HG03159 (cell line): ENCODE measurements around the gene SLC5A2.
A peak's percentile ranks its signal among the peaks of the same experiment; 100 is the strongest.

Source experiments
- ATAC-seq: cut with Tn5 transposase; IDR thresholded peaks from one replicate; pipeline ENCODE4 v1.9.1; 2021; ENCODE audit warnings: mild to moderate bottlenecking, moderate library complexity; ENCODE audit not compliant: unreplicated experiment

Gene SLC5A2

GRCh38 chr16:31459687-31460581, 23.0 kb upstream of the SLC5A2 start:
- peak; percentile 67 for ATAC-seq

- ATAC-seq = no peak
These were observed 22.3 kb upstream of the SLC5A2 start for GRCh38 chr16:31460582-31461002.

GRCh38 chr16:31461201-31461920, 21.6 kb upstream of the SLC5A2 start:
- ATAC-seq = no peak

- ATAC-seq = no peak
These were observed 20.8 kb upstream of the SLC5A2 start for GRCh38 chr16:31461921-31462804.

GRCh38 chr16:31464348-31464769, 18.6 kb upstream of the SLC5A2 start:
- no peak for ATAC-seq

GRCh38 chr16:31464781-31465260, 18.1 kb upstream of the SLC5A2 start:
- no peak for ATAC-seq

GRCh38 chr16:31465788-31466370, 17.0 kb upstream of the SLC5A2 start:
- ATAC-seq = no peak

GRCh38 chr16:31466381-31466841, 16.5 kb upstream of the SLC5A2 start:
- no peak for ATAC-seq

- peak; percentile 49 for ATAC-seq
These were observed 15.7 kb upstream of the SLC5A2 start for GRCh38 chr16:31467151-31467773.

- ATAC-seq = no peak
These were observed 15.1 kb upstream of the SLC5A2 start for GRCh38 chr16:31467858-31468257.

- ATAC-seq = no peak
These were observed 12.3 kb upstream of the SLC5A2 start for GRCh38 chr16:31470615-31471014.

- no peak for ATAC-seq
These were observed 11.6 kb upstream of the SLC5A2 start for GRCh38 chr16:31471241-31471874.

- no peak for ATAC-seq
These were observed 10.8 kb upstream of the SLC5A2 start, which contains the start of gene TGFB1I1 for GRCh38 chr16:31471875-31472708. Gene TGFB1I1, plus strand, starts transcription at chr16:31472152. Its CDS starts 37 bp downstream, at chr16:31472189.

- no peak for ATAC-seq
These were observed 10.2 kb upstream of the SLC5A2 start for GRCh38 chr16:31472709-31473203.

- ATAC-seq = no peak
These were observed 9.5 kb upstream of the SLC5A2 start for GRCh38 chr16:31473264-31473984.

- ATAC-seq = no peak
These were observed 8.7 kb upstream of the SLC5A2 start for GRCh38 chr16:31474173-31474714.
